ENCODE data around the gene TRAF3. TPM values are rescaled to one million over a fixed set of nuclear protein-coding genes. Genes with fewer than 3 reads are reported as not detected.

Gene TRAF3
- total and polyA plus RNA-seq, 2 donors, result 9.2 to 14.6 TPM

DNA sequence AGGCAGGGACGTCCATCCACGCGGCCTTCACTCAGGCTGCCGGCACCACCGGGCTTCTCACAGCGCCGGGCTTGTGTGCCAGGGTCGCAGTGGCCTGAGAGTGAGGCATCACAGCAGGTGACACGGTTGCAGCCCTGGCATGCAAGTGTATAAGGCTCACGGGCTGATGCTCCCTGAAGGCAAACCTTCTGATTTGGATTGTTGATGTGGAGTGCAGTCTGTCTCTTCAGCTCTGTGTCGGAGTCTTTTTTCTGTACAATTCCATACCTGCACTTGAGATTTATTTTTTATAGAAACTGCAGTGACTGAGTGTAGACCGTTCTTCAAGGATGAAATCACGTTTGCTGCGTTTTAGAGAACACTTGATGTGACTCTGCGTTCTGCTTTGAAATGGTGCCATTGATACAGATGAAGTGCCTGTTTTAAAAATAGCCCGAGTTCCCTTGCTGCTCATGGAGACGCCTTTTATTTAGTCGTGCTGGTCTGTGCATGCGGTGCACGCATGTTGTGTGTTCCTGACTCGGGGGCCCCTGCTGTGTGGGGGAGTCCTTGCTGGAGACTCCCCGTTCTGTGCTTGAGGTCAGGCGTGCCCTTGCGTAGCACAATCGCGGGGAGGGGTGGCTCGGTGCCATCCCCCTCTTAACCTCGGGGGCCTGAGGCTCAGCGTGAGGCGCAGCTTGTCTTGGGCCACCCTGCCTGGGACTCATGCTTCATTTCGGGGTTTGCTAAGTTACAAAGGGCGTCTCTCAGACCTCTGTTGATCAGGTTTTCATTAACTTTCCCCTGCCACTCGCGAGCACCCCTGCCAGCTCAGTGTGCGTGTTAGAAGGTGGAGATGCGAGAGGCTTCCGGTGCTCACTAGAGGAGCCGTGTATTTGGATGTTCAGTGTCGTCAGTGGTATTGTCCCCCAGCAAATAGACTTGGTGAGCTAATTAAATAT, 123.7 kb downstream of the TRAF3 start:
- H3K36me3 ChIP-seq (ENCODE audit: control insufficient read depth in 2 of 2, insufficient read depth in 2 of 2, low read length in 1 of 2), result peaks cover 5 to 12% of the 10 kb centered on the region in 2 donors
- DNase-seq (ENCODE audit: low read depth in 6 of 9, low spot score in 9 of 9), result peak in 4 of 9 donors; percentile 8 to 52 (median 28)

GRCh38 chr14:102901633-102902032, 124.4 kb downstream of the TRAF3 start:
- H3K4me1 ChIP-seq (ENCODE audit: control insufficient read depth in 2 of 2, insufficient read depth in 2 of 2, low read length in 2 of 2), result peaks cover 9 to 36% of the 10 kb centered on the region in 2 donors
- H3K9me3 ChIP-seq (ENCODE audit: control insufficient read depth in 2 of 2, insufficient read depth in 1 of 2, low read length in 1 of 2), result no peaks in the 10 kb centered on the region
- no peak overlapping the region for H3K4me3 ChIP-seq (ENCODE audit: low read length in 2 of 2)
- no peaks in the 10 kb centered on the region for H3K27me3 ChIP-seq (ENCODE audit: control insufficient read depth in 2 of 2, insufficient read depth in 1 of 2, low read length in 1 of 2)
- 18% methylated on average over 4 of the region's 4 CpGs for WGBS
- DNase-seq (ENCODE audit: low read depth in 6 of 9, low spot score in 9 of 9), result peak in 2 of 9 donors; percentile 12 to 38
- peaks cover 7 to 15% of the 10 kb centered on the region in 2 donors for H3K36me3 ChIP-seq (ENCODE audit: control insufficient read depth in 2 of 2, insufficient read depth in 2 of 2, low read length in 1 of 2)
- H3K27ac ChIP-seq (ENCODE audit: low read depth in 1 of 2, low read length in 1 of 2), result peak overlapping the region in 1 of 2 donors; percentile 60

More for the DNA sequence above, 123.7 kb downstream of the TRAF3 start:
- H3K9me3 ChIP-seq (ENCODE audit: control insufficient read depth in 2 of 2, insufficient read depth in 1 of 2, low read length in 1 of 2), result no peaks in the 10 kb centered on the region
- no peaks in the 10 kb centered on the region for H3K27me3 ChIP-seq (ENCODE audit: control insufficient read depth in 2 of 2, insufficient read depth in 1 of 2, low read length in 1 of 2)
- 38% methylated on average over 39 of the region's 39 CpGs for WGBS
- H3K4me1 ChIP-seq (ENCODE audit: control insufficient read depth in 2 of 2, insufficient read depth in 2 of 2, low read length in 2 of 2), result peaks cover 9 to 36% of the 10 kb centered on the region in 2 donors
- H3K4me3 ChIP-seq (ENCODE audit: low read length in 2 of 2), result peak overlapping the region in 1 of 2 donors; percentile 26
- H3K27ac ChIP-seq (ENCODE audit: low read depth in 1 of 2, low read length in 1 of 2), result peak overlapping the region in 1 of 2 donors; percentile 60

DNA sequence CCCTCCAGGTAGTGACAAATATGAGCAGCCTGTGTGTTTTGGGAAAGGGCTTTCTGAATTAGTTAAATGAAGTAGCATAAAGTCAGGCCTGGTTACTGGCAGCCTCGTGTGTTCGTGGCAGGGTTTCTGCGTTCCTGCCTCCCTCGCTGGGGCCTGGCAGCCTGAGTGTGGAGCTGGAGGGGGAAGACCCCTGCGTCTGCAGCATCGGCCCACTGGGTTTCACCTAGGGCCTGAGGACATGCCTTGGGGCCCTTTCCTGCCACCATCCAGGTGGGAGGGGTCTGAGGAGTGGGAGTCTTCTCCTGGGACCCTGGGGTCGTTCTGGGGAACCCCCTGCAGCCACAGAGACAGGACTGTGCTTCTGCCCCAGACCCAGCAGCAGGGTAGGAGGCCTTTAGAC, 124.8 kb downstream of the TRAF3 start:
- peaks cover 9 to 36% of the 10 kb centered on the region in 2 donors for H3K4me1 ChIP-seq (ENCODE audit: control insufficient read depth in 2 of 2, insufficient read depth in 2 of 2, low read length in 2 of 2)
- no peaks in the 10 kb centered on the region for H3K27me3 ChIP-seq (ENCODE audit: control insufficient read depth in 2 of 2, insufficient read depth in 1 of 2, low read length in 1 of 2)
- WGBS, result 47% methylated on average over 7 of the region's 7 CpGs
- H3K36me3 ChIP-seq (ENCODE audit: control insufficient read depth in 2 of 2, insufficient read depth in 2 of 2, low read length in 1 of 2), result peaks cover 12 to 19% of the 10 kb centered on the region in 2 donors
- peaks cover 0 to 2% of the 10 kb centered on the region in 2 donors for H3K9me3 ChIP-seq (ENCODE audit: control insufficient read depth in 2 of 2, insufficient read depth in 1 of 2, low read length in 1 of 2)
- DNase-seq (ENCODE audit: low read depth in 6 of 9, low spot score in 9 of 9), result no peak
- H3K4me3 ChIP-seq (ENCODE audit: low read length in 2 of 2), result no peak overlapping the region
- peak overlapping the region in 1 of 2 donors; percentile 60 for H3K27ac ChIP-seq (ENCODE audit: low read depth in 1 of 2, low read length in 1 of 2)

DNA sequence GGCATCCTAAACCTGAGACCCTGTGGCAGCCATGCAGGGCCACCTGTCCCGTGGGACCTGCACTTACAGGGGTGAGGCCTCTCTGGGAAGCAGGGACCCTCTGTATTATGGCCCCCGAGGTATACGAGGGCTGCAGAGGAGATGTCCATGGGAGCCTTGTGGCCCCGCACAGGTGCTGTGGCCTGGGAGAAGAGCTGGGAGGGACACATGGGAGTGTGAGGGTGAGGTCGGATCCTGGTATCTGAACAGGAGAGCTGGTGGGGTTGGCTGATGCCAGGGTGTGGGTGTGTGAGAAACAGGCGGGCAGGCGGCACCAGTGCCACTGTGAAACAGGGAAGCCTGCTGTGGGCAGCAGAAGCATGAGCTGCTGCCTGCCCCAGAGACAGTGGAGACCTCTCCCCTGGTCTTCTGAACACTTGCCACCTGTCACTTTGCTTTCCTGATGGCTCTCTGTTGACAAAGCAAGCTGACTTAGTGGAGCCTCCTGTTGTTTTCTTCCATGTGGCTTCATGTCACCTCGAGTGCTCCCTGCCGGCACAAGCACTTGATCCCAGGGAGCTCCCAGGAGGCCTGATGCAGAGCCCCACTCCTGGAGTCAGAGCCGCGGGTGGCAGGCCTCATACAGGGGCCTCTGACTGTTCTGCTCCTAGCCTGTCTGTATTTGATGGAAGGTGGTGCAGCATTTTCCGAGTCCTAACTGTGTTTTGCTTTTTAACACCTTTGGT, 125.4 kb downstream of the TRAF3 start:
- Histone ChIP-seq H3K4me3 (ENCODE audit: low read length in 2 of 2) (no peak overlapping the region), H3K27me3 (ENCODE audit: control insufficient read depth in 2 of 2, insufficient read depth in 1 of 2, low read length in 1 of 2) (no peaks in the 10 kb centered on the region), H3K9me3 (ENCODE audit: control insufficient read depth in 2 of 2, insufficient read depth in 1 of 2, low read length in 1 of 2) (peaks cover 0 to 2% of the 10 kb centered on the region in 2 donors), H3K27ac (ENCODE audit: low read depth in 1 of 2, low read length in 1 of 2) (no peak overlapping the region), H3K4me1 (ENCODE audit: control insufficient read depth in 2 of 2, insufficient read depth in 2 of 2, low read length in 2 of 2) (peaks cover 9 to 36% of the 10 kb centered on the region in 2 donors), H3K36me3 (ENCODE audit: control insufficient read depth in 2 of 2, insufficient read depth in 2 of 2, low read length in 1 of 2) (peaks cover 18 to 23% of the 10 kb centered on the region in 2 donors)
- no peak for DNase-seq (ENCODE audit: low read depth in 6 of 9, low spot score in 9 of 9)
- WGBS, result 95% methylated on average over 12 of the region's 12 CpGs

- H3K4me3 ChIP-seq (ENCODE audit: low read length in 2 of 2), result no peak overlapping the region
- peaks cover 24 to 25% of the 10 kb centered on the region in 2 donors for H3K36me3 ChIP-seq (ENCODE audit: control insufficient read depth in 2 of 2, insufficient read depth in 2 of 2, low read length in 1 of 2)
- WGBS, result 90% methylated on average over 29 of the region's 29 CpGs
- H3K4me1 ChIP-seq (ENCODE audit: control insufficient read depth in 2 of 2, insufficient read depth in 2 of 2, low read length in 2 of 2), result peaks cover 9 to 36% of the 10 kb centered on the region in 2 donors
- no peaks in the 10 kb centered on the region for H3K27me3 ChIP-seq (ENCODE audit: control insufficient read depth in 2 of 2, insufficient read depth in 1 of 2, low read length in 1 of 2)
- H3K9me3 ChIP-seq (ENCODE audit: control insufficient read depth in 2 of 2, insufficient read depth in 1 of 2, low read length in 1 of 2), result peaks cover 0 to 2% of the 10 kb centered on the region in 2 donors
- DNase-seq (ENCODE audit: low read depth in 6 of 9, low spot score in 9 of 9), result no peak
- H3K27ac ChIP-seq (ENCODE audit: low read depth in 1 of 2, low read length in 1 of 2), result no peak overlapping the region
These were observed 126.1 kb downstream of the TRAF3 start for GRCh38 chr14:102903248-102903888.

- Histone ChIP-seq H3K27ac (ENCODE audit: low read depth in 1 of 2, low read length in 1 of 2) (no peak overlapping the region), H3K36me3 (ENCODE audit: control insufficient read depth in 2 of 2, insufficient read depth in 2 of 2, low read length in 1 of 2) (peaks cover 24 to 25% of the 10 kb centered on the region in 2 donors), H3K4me1 (ENCODE audit: control insufficient read depth in 2 of 2, insufficient read depth in 2 of 2, low read length in 2 of 2) (peaks cover 9 to 34% of the 10 kb centered on the region in 2 donors), H3K9me3 (ENCODE audit: control insufficient read depth in 2 of 2, insufficient read depth in 1 of 2, low read length in 1 of 2) (peaks cover 0 to 2% of the 10 kb centered on the region in 2 donors), H3K27me3 (ENCODE audit: control insufficient read depth in 2 of 2, insufficient read depth in 1 of 2, low read length in 1 of 2) (no peaks in the 10 kb centered on the region), H3K4me3 (ENCODE audit: low read length in 2 of 2) (no peak overlapping the region)
- no peak for DNase-seq (ENCODE audit: low read depth in 6 of 9, low spot score in 9 of 9)
- 95% methylated on average over 7 of the region's 7 CpGs for WGBS
These were observed 126.8 kb downstream of the TRAF3 start for GRCh38 chr14:102903889-102904512.

- WGBS, result 98% methylated on average over 38 of the region's 38 CpGs
- no peak overlapping the region for H3K27ac ChIP-seq (ENCODE audit: low read depth in 1 of 2, low read length in 1 of 2)
- peaks cover 9 to 31% of the 10 kb centered on the region in 2 donors for H3K4me1 ChIP-seq (ENCODE audit: control insufficient read depth in 2 of 2, insufficient read depth in 2 of 2, low read length in 2 of 2)
- no peak for DNase-seq (ENCODE audit: low read depth in 6 of 9, low spot score in 9 of 9)
- H3K9me3 ChIP-seq (ENCODE audit: control insufficient read depth in 2 of 2, insufficient read depth in 1 of 2, low read length in 1 of 2), result peaks cover 0 to 2% of the 10 kb centered on the region in 2 donors
- no peaks in the 10 kb centered on the region for H3K27me3 ChIP-seq (ENCODE audit: control insufficient read depth in 2 of 2, insufficient read depth in 1 of 2, low read length in 1 of 2)
- H3K4me3 ChIP-seq (ENCODE audit: low read length in 2 of 2), result no peak overlapping the region
- peaks cover 25 to 28% of the 10 kb centered on the region in 2 donors for H3K36me3 ChIP-seq (ENCODE audit: control insufficient read depth in 2 of 2, insufficient read depth in 2 of 2, low read length in 1 of 2)
These were observed 128.2 kb downstream of the TRAF3 start for GRCh38 chr14:102905116-102906108.
